HEK293 (cell line): ENCODE data around the gene CUEDC1.

ENCODE experiments used
- CTCF ChIP-seq: fragments of 450-650 bp; formaldehyde crosslinking; IDR thresholded peaks from 2 replicates; pipeline ENCODE4 v1.5.1; 2016; ENCODE audit warnings: missing biosample characterization, missing genetic modification characterization
- GLIS1 ChIP-seq: fragments of 450-650 bp; formaldehyde crosslinking; IDR thresholded peaks from 2 replicates; pipeline ENCODE4 v1.5.1; 2016; ENCODE audit warnings: missing biosample characterization, missing genetic modification characterization
- REST ChIP-seq: fragments of 450-650 bp; formaldehyde crosslinking; IDR thresholded peaks from 2 replicates; pipeline ENCODE4 v1.5.1; 2016; ENCODE audit warnings: missing biosample characterization, missing genetic modification characterization
- ZFP41 ChIP-seq: fragments of 450-650 bp; formaldehyde crosslinking; IDR thresholded peaks from 2 replicates; pipeline ENCODE4 v1.5.1; 2016; ENCODE audit warnings: missing biosample characterization, missing genetic modification characterization, borderline replicate concordance
- ZNF140 ChIP-seq: fragments of 450-650 bp; formaldehyde crosslinking; IDR thresholded peaks from 2 replicates; pipeline ENCODE4 v1.5.1; 2016; ENCODE audit warnings: missing biosample characterization, missing genetic modification characterization
- ZNF248 ChIP-seq: fragments of 450-650 bp; formaldehyde crosslinking; IDR thresholded peaks from 2 replicates; pipeline ENCODE4 v1.5.1; 2017; ENCODE audit warnings: missing biosample characterization, missing genetic modification characterization
- ZNF362 ChIP-seq: fragments of 450-650 bp; formaldehyde crosslinking; IDR thresholded peaks from 2 replicates; pipeline ENCODE4 v1.5.1; 2016; ENCODE audit warnings: missing biosample characterization, missing genetic modification characterization
- ZNF645 ChIP-seq: fragments of 450-650 bp; formaldehyde crosslinking; IDR thresholded peaks from 2 replicates; pipeline ENCODE4; 2016; ENCODE audit warnings: missing biosample characterization, missing genetic modification characterization
- ZNF768 ChIP-seq: fragments of 450-650 bp; formaldehyde crosslinking; IDR thresholded peaks from 2 replicates; pipeline ENCODE4 v1.5.1; 2018; ENCODE audit warnings: missing biosample characterization, mild to moderate bottlenecking, missing genetic modification characterization

- no peak for TF ChIP-seq CTCF (tag by site-specific recombination)
- TF ChIP-seq ZNF362, result no peak
- TF ChIP-seq REST, result no peak
- TF ChIP-seq ZFP41 (tag by site-specific recombination), result no peak
- no peak for TF ChIP-seq ZNF768 (tag by site-specific recombination)
- no peak for TF ChIP-seq ZNF140
- no peak for TF ChIP-seq ZNF645 (tag by site-specific recombination)
- no peak for TF ChIP-seq ZNF248 (tag by site-specific recombination)
- no peak for TF ChIP-seq GLIS1
Measured at GRCh38 chr17:57968456-57968855, 13.2 kb upstream of the CUEDC1 start.
